Measurements from ENCODE around the gene TMEM259. TPM values are rescaled to one million over a fixed set of nuclear protein-coding genes. Genes with fewer than 3 reads are reported as not detected.

Gene TMEM259
- 100 to 1,000 TPM; 181 TPM for total RNA-seq

GRCh38 chr19:1020868-1021425 is at the start of gene TMEM259:
Gene TMEM259, minus strand, starts transcription at chr19:1021123. Its CDS starts 127 bp downstream, at chr19:1020996.
- DNase-seq: peak; percentile 98
- Mint-ChIP-seq H3K27ac (peak within 1 kb of the TSS; percentile 92), H3K4me3 (peak within 1 kb of the TSS; percentile 91), H3K4me1 (peaks cover 47% of the 10 kb centered on the region), H3K36me3 (ENCODE audit: low read depth) (peaks cover 15% of the 10 kb centered on the region), H3K9me3 (no peaks in the 10 kb centered on the region), H3K27me3 (no peaks in the 10 kb centered on the region)
- ChIA-PET CTCF (interaction anchor here (0.6 to 1.0 kb wide), 5 partner anchors 20 to 245 kb away, joined by 3 read pairs; no protein-coding TSS in a partner anchor), POLR2A (interaction anchor here (0.9 to 5.1 kb wide), 24 partner anchors 8 to 510 kb away, joined by 3 to 51 read pairs (median 5); partner anchors contain the start of genes ABCA7, ARHGAP45, CIRBP and MED16)

- ChIA-PET POLR2A (interaction anchor here (1.0 to 13.7 kb wide), 4 partner anchors 9 to 42 kb away, joined by 3 to 186 read pairs (median 4); partner anchors contain the start of gene POLR2E), CTCF (interaction anchor here (0.6 kb wide), 1 partner anchor 15 kb away, joined by 4 read pairs; no protein-coding TSS in a partner anchor)
- no peaks in the 10 kb centered on the region for H3K27me3 Mint-ChIP-seq
- H3K4me1 Mint-ChIP-seq: peaks cover 55% of the 10 kb centered on the region
- no peak overlapping the region for H3K27ac Mint-ChIP-seq
- H3K36me3 Mint-ChIP-seq (ENCODE audit: low read depth): peaks cover 53% of the 10 kb centered on the region
- no peak for DNase-seq
- no peaks in the 10 kb centered on the region for H3K9me3 Mint-ChIP-seq
- no peak overlapping the region for H3K4me3 Mint-ChIP-seq
Observed at GRCh38 chr19:1070576-1070930, 49.6 kb upstream of the TMEM259 start.

GRCh38 chr19:1069009-1069779 is 48.3 kb upstream of the TMEM259 start:
- Mint-ChIP-seq H3K36me3 (ENCODE audit: low read depth) (peaks cover 49% of the 10 kb centered on the region), H3K27me3 (no peaks in the 10 kb centered on the region), H3K9me3 (no peaks in the 10 kb centered on the region), H3K4me1 (peaks cover 63% of the 10 kb centered on the region), H3K27ac (peak overlapping the region; percentile 95), H3K4me3 (peak overlapping the region; percentile 97)
- CTCF ChIA-PET: no interaction called here
- peak; percentile 85 for DNase-seq
- POLR2A ChIA-PET: interaction anchor here (1.6 to 13.7 kb wide), 8 partner anchors 10 to 62 kb away, joined by 6 to 334 read pairs (median 36); partner anchors contain the start of genes ABCA7, CNN2 and GPX4

GRCh38 chr19:1068009-1069001 is 47.4 kb upstream of the TMEM259 start:
- peak; percentile 84 for DNase-seq
- H3K4me3 Mint-ChIP-seq: peak overlapping the region; percentile 97
- H3K36me3 Mint-ChIP-seq (ENCODE audit: low read depth): peaks cover 45% of the 10 kb centered on the region
- ChIA-PET CTCF (interaction anchor here (0.8 to 4.6 kb wide), 10 partner anchors 7 to 198 kb away, joined by 3 to 56 read pairs (median 4); partner anchors contain the start of gene WDR18), POLR2A (interaction anchor here (0.7 to 6.0 kb wide), 23 partner anchors 10 to 201 kb away, joined by 3 to 334 read pairs (median 7); partner anchors contain the start of genes ABCA7, CBARP, CIRBP and CNN2)
- peak overlapping the region; percentile 95 for H3K27ac Mint-ChIP-seq
- no peaks in the 10 kb centered on the region for H3K27me3 Mint-ChIP-seq
- peaks cover 60% of the 10 kb centered on the region for H3K4me1 Mint-ChIP-seq
- no peaks in the 10 kb centered on the region for H3K9me3 Mint-ChIP-seq

GRCh38 chr19:1067341-1067957 is 46.5 kb upstream of the TMEM259 start:
- CTCF ChIA-PET: interaction anchor here (0.6 to 4.6 kb wide), 15 partner anchors 8 to 199 kb away, joined by 3 to 56 read pairs (median 4); partner anchors contain the start of genes ABCA7 and WDR18
- POLR2A ChIA-PET: interaction anchor here (0.7 to 6.0 kb wide), 28 partner anchors 10 to 202 kb away, joined by 3 to 334 read pairs (median 6); partner anchors contain the start of genes ABCA7, CBARP, CIRBP and CNN2
- DNase-seq: no peak
- H3K4me3 Mint-ChIP-seq: peak overlapping the region; percentile 97
- H3K27ac Mint-ChIP-seq: peak overlapping the region; percentile 92
- H3K27me3 Mint-ChIP-seq: no peaks in the 10 kb centered on the region
- no peaks in the 10 kb centered on the region for H3K9me3 Mint-ChIP-seq
- peaks cover 36% of the 10 kb centered on the region for H3K36me3 Mint-ChIP-seq (ENCODE audit: low read depth)
- peaks cover 54% of the 10 kb centered on the region for H3K4me1 Mint-ChIP-seq

- H3K36me3 Mint-ChIP-seq (ENCODE audit: low read depth): peaks cover 30% of the 10 kb centered on the region
- peak within 1 kb of the TSS; percentile 97 for H3K4me3 Mint-ChIP-seq
- H3K9me3 Mint-ChIP-seq: no peaks in the 10 kb centered on the region
- DNase-seq: peak; percentile 88
- ChIA-PET CTCF (interaction anchor here (0.6 to 4.6 kb wide), 14 partner anchors 9 to 199 kb away, joined by 3 to 56 read pairs (median 4); partner anchors contain the start of genes ABCA7 and WDR18), POLR2A (interaction anchor here (1.0 to 6.0 kb wide), 26 partner anchors 9 to 203 kb away, joined by 3 to 334 read pairs (median 7); partner anchors contain the start of genes ABCA7, CBARP, CIRBP and CNN2)
- peaks cover 48% of the 10 kb centered on the region for H3K4me1 Mint-ChIP-seq
- no peaks in the 10 kb centered on the region for H3K27me3 Mint-ChIP-seq
- H3K27ac Mint-ChIP-seq: peak within 1 kb of the TSS; percentile 92
Observed at GRCh38 chr19:1066748-1067340, 45.9 kb upstream of the TMEM259 start, which contains the start of gene ARHGAP45. Gene ARHGAP45, plus strand, starts transcription at chr19:1067167. Its CDS starts 239 bp downstream, at chr19:1067406.

- Mint-ChIP-seq H3K4me3 (peak overlapping the region; percentile 64), H3K27ac (no peak overlapping the region), H3K4me1 (peaks cover 45% of the 10 kb centered on the region), H3K36me3 (ENCODE audit: low read depth) (peaks cover 27% of the 10 kb centered on the region), H3K9me3 (no peaks in the 10 kb centered on the region), H3K27me3 (no peaks in the 10 kb centered on the region)
- CTCF ChIA-PET: interaction anchor here (0.8 to 4.6 kb wide), 7 partner anchors 9 to 200 kb away, joined by 3 to 56 read pairs (median 4); no protein-coding TSS in a partner anchor
- POLR2A ChIA-PET: interaction anchor here (1.0 to 6.0 kb wide), 18 partner anchors 8 to 203 kb away, joined by 3 to 334 read pairs (median 10); partner anchors contain the start of genes ABCA7, CIRBP, CNN2 and GPX4
- no peak for DNase-seq
Observed at GRCh38 chr19:1066251-1066747, 45.4 kb upstream of the TMEM259 start.

GRCh38 chr19:1065606-1066109 is 44.7 kb upstream of the TMEM259 start:
- H3K4me1 Mint-ChIP-seq: peaks cover 45% of the 10 kb centered on the region
- H3K27ac Mint-ChIP-seq: peak overlapping the region; percentile 49
- peaks cover 25% of the 10 kb centered on the region for H3K36me3 Mint-ChIP-seq (ENCODE audit: low read depth)
- H3K27me3 Mint-ChIP-seq: no peaks in the 10 kb centered on the region
- POLR2A ChIA-PET: interaction anchor here (0.7 to 6.0 kb wide), 8 partner anchors 16 to 204 kb away, joined by 3 to 334 read pairs (median 20); partner anchors contain the start of genes CNN2, GPX4, RNU6-2 and TMEM259
- no peaks in the 10 kb centered on the region for H3K9me3 Mint-ChIP-seq
- CTCF ChIA-PET: interaction anchor here (1.2 to 4.6 kb wide), 3 partner anchors 10 to 29 kb away, joined by 3 to 56 read pairs (median 6); no protein-coding TSS in a partner anchor
- peak overlapping the region; percentile 47 for H3K4me3 Mint-ChIP-seq
- no peak for DNase-seq

- H3K27ac Mint-ChIP-seq: peak overlapping the region; percentile 51
Observed at GRCh38 chr19:1064661-1065605, 44.0 kb upstream of the TMEM259 start.

More at GRCh38 chr19:1064661-1065605, 44.0 kb upstream of the TMEM259 start:
- ChIA-PET POLR2A (interaction anchor here (0.7 to 6.0 kb wide), 11 partner anchors 15 to 205 kb away, joined by 3 to 334 read pairs (median 4); partner anchors contain the start of genes ABCA7, CNN2, RNU6-2 and WDR18), CTCF (interaction anchor here (0.5 to 4.6 kb wide), 17 partner anchors 10 to 203 kb away, joined by 3 to 56 read pairs (median 4); partner anchors contain the start of gene RNU6-2)
- no peaks in the 10 kb centered on the region for H3K9me3 Mint-ChIP-seq
- H3K27me3 Mint-ChIP-seq: no peaks in the 10 kb centered on the region
- H3K4me1 Mint-ChIP-seq: peaks cover 42% of the 10 kb centered on the region
- H3K4me3 Mint-ChIP-seq: peak overlapping the region; percentile 47
- peak; percentile 81 for DNase-seq
- H3K36me3 Mint-ChIP-seq (ENCODE audit: low read depth): peaks cover 20% of the 10 kb centered on the region
